B cell (primary cell): Measurements from ENCODE around the gene UBALD2. TPM values are rescaled to one million over a fixed set of nuclear protein-coding genes. Genes with fewer than 3 reads are reported as not detected.

Experiments
- ATAC-seq: fragments of 200-7000 bp; cut with Tn5 transposase; one replicate; pipeline ENCODE4 v1.10.0; 2021; ENCODE audit warnings: low read depth, mild to moderate bottlenecking, moderate number of reproducible peaks, moderate library complexity
- CTCF ChIA-PET: fragments of 350-600 bp; sonication (Branson Sonifier 250); formaldehyde crosslinking; loops from one replicate; lab custom pipeline; 2021; ENCODE audit warnings: antibody characterized with exemption, inconsistent platforms; lab: Charles Lee
- POLR2A ChIA-PET: fragments of 350-600 bp; sonication (Branson Sonifier 250); formaldehyde crosslinking; loops from one replicate; lab custom pipeline; 2021; ENCODE audit warnings: antibody characterized with exemption; lab: Charles Lee
- DNase-seq: peaks from one replicate; pipeline ENCODE4 v3.0.0; 2013
- H2AFZ ChIP-seq: 2 replicates; pipeline ENCODE4 v1.6.1; 2012; ENCODE audit warnings: mild to moderate bottlenecking, low read depth, low read length; ENCODE audit not compliant: insufficient read depth, poor library complexity, severe bottlenecking
- H3K27ac ChIP-seq, 2 donors: 1 replicate in 1 of 2; 2 replicates in 1 of 2; pipeline ENCODE4 v1.5.1; 2012 to 2013; ENCODE audit warnings: low read length in 2 of 2, mild to moderate bottlenecking in 2 of 2, moderate library complexity in 1 of 2
- H3K27me3 ChIP-seq, 4 experiments: fragments of 200-600 bp in 1 of 4; sonication (generic) in 1 of 4; replicated peaks in 1 of 4; 1 replicate in 2 of 4; 2 replicates in 2 of 4; pipeline versions ENCODE4 v1.6.1 to v1.7.0; 2013 to 2016; ENCODE audit warnings: low read length in 3 of 4, mild to moderate bottlenecking in 2 of 4, mixed read lengths in 1 of 4, moderate library complexity in 1 of 4; ENCODE audit not compliant: insufficient read depth in 4 of 4, control insufficient read depth in 3 of 4; ENCODE audit errors: control extremely low read depth in 1 of 4
- H3K36me3 ChIP-seq, 2 experiments: replicated peaks in 1 of 2; 1 replicate in 1 of 2; 2 replicates in 1 of 2; pipeline versions ENCODE4 v1.6.1 to v1.7.1; 2013; ENCODE audit warnings: low read length in 1 of 2; ENCODE audit not compliant: insufficient read depth in 2 of 2, control insufficient read depth in 1 of 2; ENCODE audit errors: control extremely low read depth in 1 of 2, extremely low read depth in 1 of 2
- H3K4me1 ChIP-seq, 2 donors: fragments of 200-600 bp in 1 of 2; sonication (generic) in 1 of 2; 1 replicate in 1 of 2; 2 replicates in 1 of 2; pipeline versions ENCODE4 v1.5.1 to v1.6.1; 2013 to 2017; ENCODE audit warnings: low read length in 2 of 2; ENCODE audit not compliant: control insufficient read depth in 2 of 2, insufficient read depth in 2 of 2
- H3K4me2 ChIP-seq: replicated peaks from 2 replicates; pipeline ENCODE3; 2012; ENCODE audit warnings: mild to moderate bottlenecking, low read depth, low read length; ENCODE audit not compliant: poor library complexity, severe bottlenecking
- H3K4me3 ChIP-seq, 5 experiments: fragments of 200-600 bp in 1 of 5; sonication (generic) in 1 of 5; 1 replicate in 3 of 5; 2 replicates in 2 of 5; pipeline versions ENCODE4 v1.5.1 to v1.7.0; 2011 to 2016; ENCODE audit warnings: low read length in 4 of 5, mild to moderate bottlenecking in 4 of 5, low read depth in 2 of 5, control low read depth in 1 of 5, moderate library complexity in 1 of 5; ENCODE audit not compliant: insufficient read depth in 1 of 5; ENCODE audit errors: control extremely low read depth in 1 of 5, extremely low read depth in 1 of 5
- H3K79me2 ChIP-seq: fragments of 200-600 bp; sonication (generic); one replicate; pipeline ENCODE4 v1.6.0; 2016; ENCODE audit warnings: low read length; ENCODE audit not compliant: control insufficient read depth, insufficient read depth
- H3K9ac ChIP-seq: fragments of 200-600 bp; sonication (generic); 2 replicates; pipeline ENCODE4 v1.6.1; 2017; ENCODE audit warnings: mild to moderate bottlenecking, low read length, moderate library complexity
- H3K9me3 ChIP-seq, 3 donors: one replicate each; pipeline versions ENCODE4 v1.6.1 to v1.7.1; 2013; ENCODE audit warnings: low read length in 2 of 3; ENCODE audit not compliant: control insufficient read depth in 2 of 3, insufficient read depth in 1 of 3; ENCODE audit errors: control extremely low read depth in 1 of 3
- H4K20me1 ChIP-seq: 2 replicates; pipeline ENCODE4 v1.6.0; 2012; ENCODE audit warnings: mild to moderate bottlenecking, low read length; ENCODE audit not compliant: insufficient read depth, control insufficient read depth, poor library complexity, severe bottlenecking
- H3K27ac Mint-ChIP-seq: one replicate; pipeline ENCODE4 v1.8.0; 2021; ENCODE audit warnings: mixed read lengths
- H3K27me3 Mint-ChIP-seq: one replicate; pipeline ENCODE4 v1.8.0; 2021; ENCODE audit warnings: mixed read lengths
- H3K4me1 Mint-ChIP-seq: one replicate; pipeline ENCODE4 v1.8.0; 2021; ENCODE audit warnings: mixed read lengths
- H3K4me3 Mint-ChIP-seq: one replicate; pipeline ENCODE4 v1.8.0; 2021; ENCODE audit warnings: mixed read lengths
- H3K9me3 Mint-ChIP-seq: one replicate; pipeline ENCODE4 v1.8.0; 2022; ENCODE audit warnings: mixed read lengths; ENCODE audit not compliant: insufficient read depth
- CTCF ChIP-seq: fragments of 200-600 bp; IDR thresholded peaks from one replicate; pipeline ENCODE4 v1.8.0; 2022; ENCODE audit warnings: antibody characterized with exemption, mild to moderate bottlenecking
- EZH2 ChIP-seq: IDR thresholded peaks from 2 replicates; pipeline ENCODE4 v1.6.1; 2012; ENCODE audit warnings: borderline replicate concordance, low read depth, mild to moderate bottlenecking, moderate library complexity, low read length; ENCODE audit not compliant: insufficient read depth, poor library complexity, severe bottlenecking
- WGBS: methylation state at CpG from one replicate; pipeline ENCODE4 v1.1.5; 2013; ENCODE audit warnings: missing lambda C conversion rate; ENCODE audit not compliant: insufficient coverage; 5-methylcytosine and 5-hydroxymethylcytosine counted together
- intact Hi-C: fragments of 100-400 bp; cut with micrococcal nuclease; formaldehyde crosslinking; loops from one replicate; pipeline ENCODE4 v1.10.0; 2022
- polyA plus RNA-seq: library from polyadenylated mRNA; depleted of rRNA; stranded (reverse); fragments of >200 nt; gene quantifications from 2 replicates; pipeline ENCODE4 v1.2.3, GENCODE V29; 2012
- total RNA-seq, 2 donors: library from RNA; stranded (reverse); fragments of 120-200 nt in 1 of 2; gene quantifications; 1 replicate in 1 of 2; 2 replicates in 1 of 2; pipeline versions ENCODE4 v1.2.3 to v1.2.4, GENCODE V29; 2013 to 2022

The UBALD2 gene
- total and polyA plus RNA-seq, 2 donors (not counting 1 experiment from before 2014, with no cell fraction given), result 78.9 to 155 TPM

- intact Hi-C loops, result loop anchor here (10.0 kb wide), 1 partner anchor 224 kb away; no protein-coding TSS in a partner anchor
- Mint-ChIP-seq H3K4me3 (peak overlapping the region; percentile 82), H3K27me3 (no peaks in the 10 kb centered on the region), H3K27ac (peak overlapping the region; percentile 93), H3K9me3 (no peaks in the 10 kb centered on the region), H3K4me1 (peaks cover 81% of the 10 kb centered on the region)
- ChIA-PET POLR2A (interaction anchor here (0.6 to 5.6 kb wide), 3 partner anchors 7 to 150 kb away, joined by 5 to 44 read pairs (median 10); partner anchors contain the start of gene UBALD2), CTCF (interaction anchor here (1.1 to 16.7 kb wide), 8 partner anchors 8 to 148 kb away, joined by 3 to 435 read pairs (median 22); partner anchors contain the start of gene UBALD2)
- TF ChIP-seq EZH2 (no peak), CTCF (no peak)
- no peak for ATAC-seq
- DNase-seq, result peak; percentile 63
- Histone ChIP-seq H3K4me1 (peaks cover 89 to 98% of the 10 kb centered on the region in 2 donors), H3K4me2 (peak overlapping the region; percentile 94), H3K27me3 (no peaks in the 10 kb centered on the region), H2AFZ (no peak overlapping the region), H3K79me2 (peaks cover 33% of the 10 kb centered on the region), H3K4me3 (peak overlapping the region in 4 of 5 experiments; percentile 41 to 61 (median 52)), H3K9me3 (peaks cover 0 to 5% (median 0%) of the 10 kb centered on the region in 3 donors), H3K27ac (peak overlapping the region; percentile 97 to 99), H3K36me3 (peaks cover 2 to 16% of the 10 kb centered on the region in 2 experiments), H3K9ac (peak overlapping the region; percentile 54), H4K20me1 (peaks cover 10% of the 10 kb centered on the region)
- 83% methylated on average over 4 of the region's 14 CpGs for WGBS
These were observed 5.9 kb downstream of the UBALD2 start for GRCh38 chr17:76270770-76271668.
